Measurements from ENCODE around the gene AIG1.
"Not testable (repeated sequence)": the region's sequence is repeated elsewhere in the genome, so short reads cannot be mapped to it uniquely, and the experiment has no call there.

AIG1 gene

DNA sequence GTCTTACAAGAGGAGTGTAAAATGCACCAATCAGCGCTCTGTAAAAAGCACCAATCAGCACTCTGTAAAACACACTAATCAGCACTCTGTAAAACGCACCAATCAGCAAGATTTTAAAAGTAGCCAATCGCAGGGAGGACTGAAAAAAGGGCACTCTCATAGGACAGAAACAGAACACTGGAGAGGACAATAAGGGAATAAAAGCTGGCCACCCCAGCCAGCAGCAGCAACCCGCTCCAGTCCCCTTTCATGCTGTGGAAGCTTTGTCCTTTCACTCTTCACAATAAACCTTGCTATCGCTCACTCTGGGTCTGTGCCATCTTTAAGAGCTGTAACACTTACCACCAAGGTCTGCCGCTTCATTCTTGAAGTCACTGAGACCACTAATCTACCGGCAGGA is 1.7 kb upstream of the AIG1 start:
- ATAC-seq = no peak

DNA sequence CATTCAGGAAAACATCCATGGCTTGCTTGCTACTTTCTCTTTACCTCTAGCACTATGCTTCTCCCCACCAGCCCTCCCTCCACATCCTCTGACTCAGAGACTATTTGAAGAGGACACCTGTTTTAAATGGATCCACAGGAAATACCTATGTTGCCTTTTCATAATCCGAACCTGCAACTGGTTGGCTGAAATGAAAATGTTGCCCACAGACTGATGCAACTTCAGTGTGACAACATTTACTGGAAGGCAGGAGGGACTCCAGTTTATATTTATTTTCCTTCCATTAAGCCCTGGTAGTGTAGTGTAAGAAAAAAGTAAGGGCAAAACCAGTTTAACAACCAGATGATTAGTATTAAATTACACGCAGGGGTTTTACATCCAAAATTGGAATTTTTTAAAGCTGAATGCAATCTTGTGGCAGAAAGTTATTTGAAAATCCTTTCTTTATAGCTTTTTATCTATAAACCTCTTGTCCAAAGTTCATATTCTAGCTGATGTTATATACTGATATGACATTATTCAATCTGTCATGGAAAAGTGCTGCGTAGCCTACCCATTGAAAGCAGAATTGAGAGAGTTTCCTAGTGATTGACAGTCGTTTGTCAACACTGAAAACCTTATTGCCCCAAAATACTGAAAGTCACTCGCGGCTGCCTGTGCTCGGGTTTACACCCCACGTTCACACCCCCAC is 881 bp upstream of the AIG1 start:
- peak; percentile 48 to 59 for ATAC-seq

DNA sequence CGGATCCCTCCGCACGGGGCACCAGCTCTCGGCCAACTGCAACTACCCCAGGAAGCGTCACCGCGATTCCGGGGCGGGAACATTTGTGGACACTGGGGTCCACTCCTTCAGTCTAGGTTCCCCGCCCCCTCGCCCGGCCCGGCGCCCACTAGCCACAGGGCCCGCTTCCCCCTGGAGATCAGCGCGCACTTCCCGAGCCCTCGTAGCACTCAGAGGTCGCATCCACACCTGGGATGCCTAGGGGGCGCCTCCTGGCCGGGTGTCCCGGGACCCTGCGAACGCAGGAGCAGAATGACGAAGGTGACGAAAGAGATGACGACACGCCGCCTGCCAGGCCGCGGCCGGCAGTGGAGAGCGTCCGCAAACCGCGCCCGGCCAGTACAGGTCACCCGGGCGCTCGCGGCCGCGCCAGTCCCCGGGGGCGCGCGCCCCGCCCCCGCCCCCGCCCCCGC is 309 bp upstream of the AIG1 start:
- ATAC-seq = peak; percentile 60 to 63

DNA sequence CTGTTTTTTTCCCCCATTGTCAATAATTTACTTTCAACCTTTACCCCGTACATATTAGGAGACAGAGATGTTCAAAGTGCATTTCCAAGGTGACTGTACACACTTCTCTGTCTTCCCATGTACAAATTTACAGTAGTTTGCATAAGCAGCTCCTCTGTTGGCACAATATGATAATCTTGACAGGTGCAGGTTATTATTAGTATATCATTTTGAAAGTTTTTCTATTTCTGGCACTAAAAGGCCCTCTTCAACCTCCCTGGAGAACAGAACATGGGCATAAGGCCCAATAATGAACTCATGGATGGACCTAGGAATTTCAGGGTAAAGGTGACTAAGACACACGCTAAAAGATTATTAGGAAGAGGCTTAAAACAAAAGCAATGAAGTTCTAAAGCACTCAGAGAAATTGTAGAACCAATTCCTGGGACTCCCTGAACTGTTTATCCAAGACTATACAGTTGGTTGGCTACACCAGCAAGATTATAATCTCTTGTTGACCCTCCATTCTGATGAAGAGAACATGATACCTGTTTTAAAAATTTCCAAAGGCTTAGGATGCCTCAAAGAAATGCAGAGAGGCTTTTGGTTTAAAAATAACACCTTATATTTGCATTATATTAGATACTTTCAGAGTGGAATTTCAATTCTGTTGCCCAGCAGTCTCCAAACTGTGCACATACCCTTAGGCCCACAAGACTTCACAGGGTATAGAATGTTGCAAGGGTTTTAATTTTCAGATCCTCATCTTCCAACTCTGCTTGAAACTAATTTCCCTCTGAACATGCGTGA is 1.1 kb downstream of the AIG1 start:
- ATAC-seq = no peak

GRCh38 chr6:143062551-143062950 is 1.9 kb downstream of the AIG1 start:
- no peak for ATAC-seq

DNA sequence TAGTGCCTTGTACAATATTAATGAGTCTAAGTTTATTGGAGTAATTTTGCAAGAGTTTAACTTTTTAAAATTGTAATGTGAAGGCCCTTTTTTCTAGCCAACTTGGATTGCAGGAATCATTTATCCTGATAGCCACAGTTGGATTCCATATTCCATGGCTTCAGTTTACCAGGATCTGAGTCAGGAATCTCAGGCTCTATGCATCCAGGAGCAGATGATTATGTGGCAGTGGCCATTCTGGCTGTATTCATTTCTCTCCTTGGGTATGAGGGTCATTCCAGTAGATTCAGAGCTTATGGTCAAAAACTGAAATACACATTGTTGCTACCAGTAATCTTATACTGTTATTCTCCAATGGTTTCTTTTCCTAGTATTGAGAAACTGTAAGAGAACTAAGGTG is 2.9 kb downstream of the AIG1 start:
- no peak for ATAC-seq

DNA sequence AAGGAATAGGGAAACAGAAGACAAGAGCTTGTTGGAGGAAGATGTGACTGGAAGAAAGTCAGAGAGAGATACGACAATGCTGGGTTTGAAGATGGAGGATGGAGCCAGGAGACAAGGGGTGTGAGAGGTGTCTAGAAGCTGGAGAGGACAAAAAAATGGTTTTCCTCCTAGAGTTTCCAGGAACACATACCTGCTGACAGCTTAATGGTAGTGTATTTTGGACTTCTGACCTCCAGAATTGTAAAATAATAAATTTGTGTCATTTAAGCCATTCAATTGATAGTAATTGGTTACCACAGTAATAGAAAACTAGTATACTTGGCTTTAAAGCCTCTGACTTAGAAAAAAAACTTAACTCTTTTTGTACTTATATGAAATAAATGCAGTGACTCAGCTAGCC is 3.6 kb downstream of the AIG1 start:
- no peak for ATAC-seq

DNA sequence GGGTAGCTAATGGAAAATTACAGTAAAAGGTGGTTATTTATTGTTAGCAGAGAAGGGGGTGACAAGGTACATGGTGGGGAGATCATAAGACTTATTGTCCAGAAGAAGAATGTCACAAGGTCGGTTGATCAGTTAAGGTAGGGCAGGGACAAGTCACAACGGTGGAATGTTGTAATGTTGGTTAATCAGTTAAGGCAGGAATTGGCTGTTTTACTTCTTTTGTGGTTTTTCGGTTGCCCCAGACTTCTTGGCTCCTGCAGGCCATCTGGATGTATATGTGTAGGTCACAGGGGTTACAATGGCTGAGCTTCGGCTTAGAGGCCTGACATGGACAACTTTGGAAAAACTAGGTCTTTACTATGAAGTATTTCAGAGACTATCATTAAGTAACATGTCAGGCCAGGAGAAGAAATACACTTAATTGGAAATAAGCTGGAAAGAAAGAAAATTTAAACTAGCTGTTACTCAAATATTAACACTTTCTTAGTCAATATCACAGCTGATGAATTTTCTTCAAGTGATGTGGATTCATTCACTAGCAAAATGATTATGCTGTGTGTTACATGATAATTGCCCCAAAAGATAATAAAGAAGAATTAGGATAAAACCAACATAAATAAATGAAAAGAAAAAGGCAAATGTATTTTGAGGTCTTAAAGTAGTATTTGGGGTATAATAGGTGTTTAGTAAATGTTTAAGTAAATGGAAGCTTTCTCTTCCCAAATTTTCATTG is 4.4 kb downstream of the AIG1 start:
- no peak for ATAC-seq

- no peak for ATAC-seq
These were observed 7.3 kb downstream of the AIG1 start for GRCh38 chr6:143068001-143068400.

- no peak for ATAC-seq
These were observed 13.4 kb downstream of the AIG1 start for GRCh38 chr6:143074101-143074500.

GRCh38 chr6:143074670-143075318 is 14.1 kb downstream of the AIG1 start:
- ATAC-seq = no peak

DNA sequence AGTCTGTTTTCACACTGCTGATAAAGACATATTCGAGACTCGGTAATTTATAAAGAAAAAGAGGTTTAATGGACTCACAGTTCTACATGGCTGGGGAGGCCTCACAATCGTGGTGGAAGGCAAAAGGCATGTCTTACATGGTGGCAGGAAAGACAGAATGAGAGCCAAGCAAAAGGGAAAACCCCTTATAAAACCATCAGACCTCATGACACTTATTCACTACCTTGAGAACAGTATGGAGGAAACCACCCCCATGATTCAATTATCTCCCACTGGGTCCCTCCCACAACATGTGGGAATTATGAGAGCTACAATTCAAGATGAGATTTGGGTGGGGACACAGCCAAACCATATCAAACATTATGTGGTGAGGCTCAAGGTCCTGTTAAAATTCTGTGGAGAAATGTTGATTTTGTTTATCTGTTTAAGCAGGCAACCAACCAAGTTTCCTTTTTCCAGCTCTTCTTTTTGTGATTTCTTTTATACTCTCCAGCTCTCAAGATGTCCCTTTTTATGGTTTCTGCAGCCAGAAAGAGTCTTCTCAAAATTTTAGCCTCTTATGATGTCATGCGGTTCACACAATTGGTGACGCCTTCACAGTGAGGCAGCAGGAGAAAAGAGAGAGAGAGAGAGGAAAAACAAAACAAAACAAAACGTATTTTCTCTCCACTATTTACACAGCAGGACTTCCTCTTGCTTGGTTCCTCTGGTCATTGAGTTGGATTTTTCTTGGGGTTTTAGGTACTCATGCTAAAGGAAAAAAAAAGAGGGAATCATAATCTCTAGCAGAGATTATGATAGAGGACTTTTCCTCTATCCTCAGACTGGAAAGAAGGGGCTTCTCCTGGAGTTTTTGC is 18.0 kb downstream of the AIG1 start:
- ATAC-seq = no peak

GRCh38 chr6:143079325-143079640 is 18.6 kb downstream of the AIG1 start:
- ATAC-seq = no peak

DNA sequence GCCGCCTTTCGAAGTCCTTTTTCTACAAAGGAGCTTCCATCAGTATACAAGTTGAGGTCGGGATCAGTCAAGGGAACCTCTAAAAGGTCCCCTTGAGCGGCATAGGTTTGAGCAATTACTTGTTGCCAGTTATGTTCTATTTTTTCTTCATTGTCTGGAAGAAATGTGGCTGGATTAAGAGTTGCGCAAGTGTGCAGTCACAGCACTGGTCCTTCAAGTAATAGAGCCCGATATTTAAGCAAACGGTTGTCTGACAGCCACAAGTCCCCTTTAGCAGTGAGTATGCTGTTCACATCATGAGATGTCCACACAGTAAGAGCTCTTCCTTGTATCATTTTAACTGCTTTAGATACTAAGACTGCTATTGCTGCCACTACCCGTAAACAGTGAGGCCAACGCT is 21.6 kb downstream of the AIG1 start:
- not testable (repeated sequence) for ATAC-seq

DNA sequence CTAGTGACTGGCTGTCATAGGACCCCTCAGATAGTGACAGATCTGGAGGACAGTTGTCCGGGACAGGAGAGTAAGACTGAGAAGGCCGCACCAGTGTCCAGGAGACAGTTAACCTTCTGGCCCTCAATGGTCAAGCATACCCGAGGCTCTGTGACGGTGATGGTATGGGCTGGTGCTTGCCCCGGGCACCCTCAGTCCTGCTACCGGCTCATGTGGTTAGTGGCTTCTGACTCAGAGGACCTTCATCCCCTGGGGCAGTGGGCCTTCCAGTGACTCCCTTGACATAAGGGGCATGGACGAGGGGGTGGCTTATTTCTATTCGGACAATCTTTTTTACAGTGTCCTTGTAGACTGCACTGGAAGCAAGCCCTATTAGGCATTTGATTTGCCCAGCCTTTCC is 23.3 kb downstream of the AIG1 start:
- not testable (repeated sequence) for ATAC-seq

DNA sequence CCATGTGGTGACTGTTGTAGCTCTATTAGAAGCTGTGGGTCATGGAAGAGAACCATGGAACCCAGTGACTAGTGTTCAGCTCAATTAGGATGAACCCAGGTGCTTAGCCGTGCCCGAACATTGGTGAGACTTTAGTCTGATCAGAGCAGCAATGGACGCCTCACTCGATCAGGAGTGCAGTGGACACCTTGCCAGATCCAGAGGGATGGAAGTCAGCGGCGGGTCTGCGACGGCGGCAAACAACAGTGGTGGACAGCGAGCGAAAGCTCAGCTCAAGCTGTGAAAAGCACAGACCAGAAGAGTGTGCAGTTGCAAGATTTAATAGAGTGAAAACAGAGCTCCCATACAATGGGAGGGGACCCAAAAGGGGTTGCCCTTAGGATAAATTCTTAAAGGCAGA is 26.6 kb downstream of the AIG1 start:
- not testable (repeated sequence) for ATAC-seq

DNA sequence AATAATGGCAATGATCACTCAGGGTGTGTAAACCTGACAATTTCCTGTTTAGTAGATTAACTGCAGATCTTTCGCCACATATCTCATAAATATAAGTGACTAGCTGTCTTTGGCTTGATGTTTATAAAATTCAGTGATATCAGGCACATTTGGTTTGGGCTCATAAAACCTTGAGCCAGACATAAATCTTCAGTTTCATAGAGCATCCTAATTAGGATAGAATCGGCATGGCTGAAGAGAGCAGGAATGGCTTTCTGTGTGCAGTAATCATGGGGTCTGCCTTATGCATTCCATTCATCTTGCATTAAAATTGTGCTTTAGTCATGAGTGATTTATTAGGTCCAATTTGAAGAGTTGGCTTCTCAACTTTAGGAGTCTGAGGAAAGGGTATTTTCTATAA is 27.2 kb downstream of the AIG1 start:
- no peak for ATAC-seq

- peak; percentile 46 to 55 for ATAC-seq
These were observed 29.8 kb downstream of the AIG1 start for GRCh38 chr6:143090314-143091044.

GRCh38 chr6:143092768-143093167 is 32.1 kb downstream of the AIG1 start:
- ATAC-seq = no peak

DNA sequence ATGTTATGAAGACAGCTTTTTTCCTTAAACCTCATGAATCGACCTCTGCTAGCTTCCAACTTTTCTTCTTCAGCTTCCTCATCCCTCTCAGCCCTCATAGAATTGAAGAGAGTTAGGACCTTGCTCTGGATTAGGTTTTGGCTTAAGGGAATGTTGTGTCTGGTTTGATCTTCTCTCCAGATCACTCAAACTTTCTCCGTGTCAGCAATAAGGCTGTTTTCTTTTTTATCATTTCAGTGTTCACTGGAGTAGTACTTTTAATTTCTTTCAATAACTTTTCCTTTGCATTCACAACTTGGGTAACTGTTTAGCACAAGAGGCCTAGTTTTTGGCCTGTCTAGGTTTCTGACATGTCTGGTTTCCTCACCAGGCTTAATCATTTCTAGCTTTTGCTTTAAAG is 32.6 kb downstream of the AIG1 start:
- ATAC-seq = no peak

DNA sequence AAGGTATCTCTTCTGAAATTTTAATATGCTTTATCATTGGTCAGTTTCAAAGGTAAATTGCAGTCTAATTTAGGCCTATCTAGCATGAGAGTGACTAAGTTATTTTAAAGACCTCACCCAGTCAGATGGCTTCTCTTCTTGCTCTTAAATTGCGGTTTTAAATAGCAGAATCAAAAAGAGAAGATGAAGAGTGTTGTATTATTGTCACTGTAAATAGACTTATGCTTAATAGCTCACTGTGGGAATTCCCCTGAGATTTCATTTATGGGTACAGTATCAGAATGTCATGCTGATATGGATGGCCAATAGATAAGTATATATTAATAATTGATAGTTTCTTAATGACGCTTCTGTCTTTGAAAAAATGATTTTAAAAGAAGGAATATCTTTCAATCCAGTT is 35.7 kb downstream of the AIG1 start:
- ATAC-seq = peak; percentile 61 to 67
